HG02885 (cell line): ENCODE results near the gene SMARCA2.

Experiments
- ATAC-seq: cut with Tn5 transposase; IDR thresholded peaks from one replicate; pipeline ENCODE4 v1.9.1; 2021; ENCODE audit warnings: mild to moderate bottlenecking; ENCODE audit not compliant: unreplicated experiment, poor library complexity

SMARCA2 gene

DNA sequence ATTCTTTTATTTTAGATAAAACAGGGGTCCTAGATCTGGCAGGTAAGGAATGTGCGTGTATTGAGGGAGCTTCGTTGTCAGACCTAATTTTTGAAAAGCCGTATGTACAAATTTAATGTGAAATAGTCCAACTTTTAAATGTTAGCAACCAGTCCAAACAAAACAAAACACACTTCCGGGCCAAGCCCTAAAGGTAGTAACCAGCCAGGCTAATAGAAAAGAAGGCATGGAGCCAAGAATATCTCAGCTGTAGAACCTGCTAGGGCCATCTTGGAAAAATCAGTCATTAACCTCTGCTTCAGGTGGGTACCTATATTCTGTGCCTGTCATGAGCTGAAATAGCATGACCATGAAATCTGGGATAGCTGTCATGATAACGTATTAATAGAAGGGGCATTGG, 71.0 kb downstream of the SMARCA2 start:
- no peak for ATAC-seq

DNA sequence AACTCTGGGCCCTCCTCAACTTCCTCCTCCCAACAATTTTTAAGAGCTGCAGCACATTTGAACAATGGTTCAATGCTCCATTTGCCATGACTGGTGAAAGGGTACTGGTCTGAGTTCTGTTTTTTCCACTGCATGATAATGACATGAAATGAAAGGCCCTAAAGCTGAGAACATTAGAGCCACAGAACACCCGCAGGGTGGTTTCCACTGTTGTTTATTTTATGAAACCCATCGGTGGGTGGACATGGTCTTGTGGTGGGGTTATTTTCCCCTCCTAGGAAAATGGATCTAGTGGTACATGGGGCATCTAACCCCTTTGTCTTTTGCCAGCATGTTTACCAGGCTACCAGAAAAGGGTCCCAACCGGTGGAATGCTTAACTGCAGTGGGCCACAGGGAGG, 71.8 kb downstream of the SMARCA2 start:
- ATAC-seq, result peak; percentile 76

DNA sequence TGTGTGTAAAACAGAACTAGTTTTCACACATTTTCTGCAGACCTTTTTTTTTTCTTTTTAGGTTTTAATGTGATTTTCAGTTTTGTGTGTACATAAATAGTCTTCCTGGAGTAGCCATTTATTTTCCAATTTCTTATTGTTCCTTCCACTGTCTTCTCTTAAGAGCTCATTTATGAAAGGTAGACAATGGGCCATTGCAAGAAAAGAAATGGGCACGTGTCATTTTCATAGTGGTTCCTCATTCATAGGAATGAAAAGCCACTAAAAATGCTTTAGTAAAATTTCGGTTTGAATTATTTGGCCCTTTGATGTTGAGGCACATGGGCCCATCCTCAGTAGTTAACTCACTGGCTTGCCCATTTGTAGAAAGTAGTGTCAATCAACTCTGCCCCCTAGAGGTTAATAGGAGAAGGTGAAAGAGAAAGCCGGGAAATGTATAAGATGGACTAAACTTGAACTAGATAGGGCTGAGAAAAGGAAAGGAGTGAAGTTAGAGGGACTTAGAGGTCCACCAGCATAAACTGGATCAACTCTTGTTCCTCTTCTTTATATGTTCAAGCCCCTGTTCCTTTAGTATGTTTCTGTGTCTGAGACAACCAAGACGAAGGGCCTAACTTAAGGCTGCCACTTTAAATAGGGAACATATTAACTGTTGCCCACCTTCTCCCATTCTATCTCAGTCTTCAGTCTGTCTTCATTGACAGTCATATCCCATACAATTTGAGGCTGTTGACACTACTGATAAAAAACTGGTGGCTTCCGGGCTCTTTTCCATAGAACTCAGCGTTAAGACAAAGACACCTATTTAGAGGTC, 72.6 kb downstream of the SMARCA2 start:
- peak; percentile 79 for ATAC-seq

DNA sequence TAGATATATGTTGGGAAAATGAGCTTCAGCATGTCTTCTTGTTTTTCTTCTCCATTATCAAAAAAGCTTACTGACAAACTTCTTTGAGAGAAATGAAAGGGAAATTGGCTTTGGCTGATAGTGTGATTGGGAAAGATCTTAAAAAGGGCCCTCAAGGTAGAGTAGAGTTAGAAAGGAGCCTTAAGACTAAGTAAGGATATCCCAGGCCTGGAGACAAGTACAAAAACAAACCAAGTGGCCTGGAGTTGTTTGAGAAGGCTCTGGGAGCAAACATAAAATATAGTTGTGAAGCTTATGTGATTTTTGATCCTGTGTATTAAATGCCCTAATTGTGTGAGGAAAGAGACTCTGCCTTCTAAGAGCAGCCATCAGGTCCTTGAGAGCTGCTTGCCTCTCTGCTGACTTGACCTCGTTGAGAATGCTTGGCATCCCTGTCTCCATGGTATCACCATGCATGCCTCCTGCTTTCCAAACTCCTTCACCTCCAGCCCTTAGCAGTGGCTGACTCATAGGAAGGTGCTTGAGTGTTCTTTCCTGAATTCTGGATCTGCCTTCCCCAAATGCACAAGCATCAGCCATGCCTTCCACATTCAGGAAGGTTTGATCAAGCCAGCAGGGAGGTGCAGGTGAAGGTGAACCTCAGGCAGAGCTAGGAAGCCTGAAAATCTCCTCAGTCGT, 78.9 kb downstream of the SMARCA2 start:
- no peak for ATAC-seq

DNA sequence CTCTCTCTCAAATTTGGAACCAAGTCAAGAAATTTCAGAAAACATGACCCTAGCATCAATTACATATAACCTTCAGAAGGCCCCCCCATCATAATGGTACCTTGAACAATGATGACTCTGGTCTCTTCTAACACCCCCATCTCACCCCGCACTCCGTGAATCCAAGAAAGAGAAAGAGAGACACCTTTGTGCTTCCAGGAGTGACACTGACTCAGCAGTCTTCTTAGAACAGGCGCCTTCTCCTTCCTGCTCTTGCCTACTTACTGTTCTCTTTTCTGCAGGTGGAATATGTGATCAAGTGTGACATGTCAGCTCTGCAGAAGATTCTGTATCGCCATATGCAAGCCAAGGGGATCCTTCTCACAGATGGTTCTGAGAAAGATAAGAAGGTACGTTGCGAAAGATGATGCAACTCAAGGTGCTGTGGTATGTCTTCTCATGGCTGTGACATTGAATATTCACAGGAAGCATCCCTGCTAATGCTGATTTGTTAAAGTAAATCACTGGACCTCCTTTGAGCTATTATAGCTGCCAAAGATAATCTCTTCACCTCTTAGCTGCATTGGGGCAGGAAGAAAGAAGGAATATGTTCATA, 81.3 kb downstream of the SMARCA2 start:
- no peak for ATAC-seq

DNA sequence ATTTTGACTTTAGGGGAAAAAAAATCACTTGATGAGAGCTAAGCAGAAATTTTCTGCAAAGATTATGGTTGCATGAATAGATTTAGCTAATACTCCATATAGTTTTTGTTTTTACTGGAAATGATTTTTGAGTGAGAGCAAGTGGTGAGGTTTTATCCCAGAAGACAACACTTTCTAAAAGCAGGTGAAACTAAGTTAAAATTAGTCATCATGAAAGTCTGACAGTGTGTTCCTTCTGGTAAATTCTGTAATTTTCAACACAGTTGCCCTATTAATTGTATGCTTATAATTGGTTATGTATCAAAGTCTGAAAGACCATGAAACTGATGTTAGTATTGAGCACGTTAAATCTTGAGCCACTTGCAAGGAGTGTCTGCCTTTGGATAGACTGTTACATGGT, 91.5 kb downstream of the SMARCA2 start:
- no peak for ATAC-seq

DNA sequence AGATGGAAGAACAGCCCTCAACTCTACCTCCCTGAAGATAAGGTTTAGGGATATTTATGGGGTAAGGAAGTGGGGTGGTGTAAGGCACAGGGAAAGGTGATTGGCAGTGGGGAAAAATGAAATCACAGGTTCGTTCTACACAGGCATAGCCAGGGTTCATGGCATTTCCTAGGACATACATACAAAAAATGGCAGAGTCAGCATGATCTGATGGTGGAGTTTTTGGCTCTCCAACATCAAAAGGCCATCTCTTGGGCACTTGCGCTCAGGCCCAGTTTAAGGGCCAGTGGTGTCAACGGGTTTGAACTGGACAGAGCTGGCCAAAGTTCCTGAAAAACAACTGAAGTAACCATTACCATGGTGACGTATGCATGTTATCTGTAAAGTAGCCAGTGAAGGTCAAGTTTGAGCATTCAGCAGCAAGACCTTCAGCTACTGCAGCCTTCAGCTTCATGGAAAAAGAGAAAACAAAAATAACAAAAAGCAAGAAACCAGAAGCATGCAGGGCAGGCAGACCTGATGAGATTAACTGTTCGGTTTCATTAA, 92.8 kb downstream of the SMARCA2 start:
- ATAC-seq, result no peak

DNA sequence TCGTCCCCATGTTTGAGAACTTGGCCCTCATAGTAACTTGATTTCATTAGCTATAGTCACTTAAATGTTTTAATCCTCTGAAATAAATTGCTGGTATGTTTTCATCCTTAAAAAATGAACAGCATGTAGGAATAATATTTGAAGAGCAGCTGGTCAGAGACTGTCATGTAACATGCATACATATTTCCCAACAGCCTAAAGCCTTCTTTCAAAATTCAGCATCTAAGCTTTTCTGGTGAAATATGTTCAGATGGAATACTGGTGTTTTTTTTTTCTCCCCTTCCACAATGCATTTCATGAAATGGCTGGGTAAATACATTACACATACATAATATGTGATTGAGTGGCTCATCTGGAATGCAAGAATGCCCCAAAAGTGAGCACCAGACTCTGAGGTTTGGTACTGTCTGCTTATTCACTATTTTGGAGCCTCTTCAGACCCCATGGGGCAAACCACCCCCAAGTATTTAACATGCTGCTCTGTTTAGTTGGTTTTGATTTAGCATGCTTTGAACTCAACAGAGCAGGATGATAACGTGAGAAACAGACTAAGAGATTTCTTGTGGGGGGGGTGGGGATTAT, 94.0 kb downstream of the SMARCA2 start:
- no peak for ATAC-seq

DNA sequence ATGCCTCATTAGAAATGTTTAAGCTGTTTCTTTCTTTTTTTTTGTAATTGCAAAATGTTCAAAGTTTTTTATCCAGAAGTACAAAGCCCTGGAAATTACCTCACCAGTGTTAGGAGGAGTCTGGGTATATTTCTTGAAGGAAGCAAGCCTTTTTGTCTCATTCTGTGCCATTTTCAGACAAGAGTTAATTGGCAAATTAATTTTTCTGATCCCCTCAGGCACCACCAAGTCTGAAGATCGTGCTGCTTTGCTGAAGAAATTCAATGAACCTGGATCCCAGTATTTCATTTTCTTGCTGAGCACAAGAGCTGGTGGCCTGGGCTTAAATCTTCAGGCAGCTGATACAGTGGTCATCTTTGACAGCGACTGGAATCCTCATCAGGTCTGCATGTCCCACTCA, 94.9 kb downstream of the SMARCA2 start:
- ATAC-seq, result no peak

DNA sequence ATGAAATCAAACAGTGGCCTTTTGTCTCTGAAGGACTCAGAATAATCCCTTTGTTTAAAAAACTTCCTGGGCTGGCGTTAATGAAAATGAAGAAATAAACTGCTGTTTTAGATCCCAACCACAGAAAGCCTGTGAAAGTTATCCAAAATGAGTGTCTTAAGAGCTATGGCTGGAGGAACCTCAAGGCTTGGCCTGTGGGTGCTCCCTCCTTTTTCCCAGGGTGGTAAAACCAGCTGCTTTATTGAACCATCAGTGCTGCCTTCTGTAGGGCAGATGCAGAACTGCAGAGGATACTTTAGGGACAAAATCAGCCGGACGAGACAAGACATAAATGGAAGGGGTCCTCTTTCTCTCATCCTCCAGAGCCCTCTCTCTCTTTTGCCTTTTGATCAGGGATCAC, 100.9 kb downstream of the SMARCA2 start:
- no peak for ATAC-seq

DNA sequence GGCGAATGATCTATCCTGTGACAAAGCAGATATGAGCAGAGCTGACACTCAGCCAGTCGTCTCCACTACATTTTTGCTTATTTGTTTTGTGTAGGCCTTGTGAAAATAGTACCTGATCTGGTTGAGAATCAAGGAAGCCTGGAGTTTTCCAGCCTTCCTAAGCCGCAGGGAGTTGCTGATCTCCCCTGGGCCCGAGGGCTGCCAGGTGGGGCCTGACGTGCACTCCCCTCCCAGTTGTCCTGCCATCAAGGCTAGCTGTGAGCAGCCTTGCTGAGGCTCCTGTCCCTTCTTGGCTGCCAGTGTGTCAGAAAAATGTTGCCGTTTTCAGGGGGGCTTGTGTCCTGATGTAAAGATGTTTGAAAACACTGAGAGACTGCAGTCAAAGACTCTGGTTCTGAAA, 102.4 kb downstream of the SMARCA2 start:
- no peak for ATAC-seq

DNA sequence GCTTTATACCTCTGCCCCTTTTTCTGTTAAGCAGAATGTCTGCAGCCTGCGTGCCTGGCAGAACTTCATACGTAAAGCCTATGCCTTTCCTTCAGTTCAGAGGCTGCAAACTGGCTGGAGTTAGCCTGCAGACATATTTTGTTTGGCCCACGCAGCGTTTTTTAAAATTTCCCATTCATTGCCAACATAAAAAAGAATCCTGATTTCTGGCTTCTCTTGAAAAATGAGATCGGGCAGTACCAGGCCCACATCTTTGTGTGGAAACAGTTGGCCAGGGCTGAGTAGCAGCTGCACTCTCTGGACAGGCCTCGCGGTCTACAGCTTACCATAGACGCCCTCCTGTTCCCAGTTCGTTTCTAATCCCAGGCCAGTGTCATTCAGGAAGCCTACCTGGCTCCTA, 104.4 kb downstream of the SMARCA2 start:
- no peak for ATAC-seq

DNA sequence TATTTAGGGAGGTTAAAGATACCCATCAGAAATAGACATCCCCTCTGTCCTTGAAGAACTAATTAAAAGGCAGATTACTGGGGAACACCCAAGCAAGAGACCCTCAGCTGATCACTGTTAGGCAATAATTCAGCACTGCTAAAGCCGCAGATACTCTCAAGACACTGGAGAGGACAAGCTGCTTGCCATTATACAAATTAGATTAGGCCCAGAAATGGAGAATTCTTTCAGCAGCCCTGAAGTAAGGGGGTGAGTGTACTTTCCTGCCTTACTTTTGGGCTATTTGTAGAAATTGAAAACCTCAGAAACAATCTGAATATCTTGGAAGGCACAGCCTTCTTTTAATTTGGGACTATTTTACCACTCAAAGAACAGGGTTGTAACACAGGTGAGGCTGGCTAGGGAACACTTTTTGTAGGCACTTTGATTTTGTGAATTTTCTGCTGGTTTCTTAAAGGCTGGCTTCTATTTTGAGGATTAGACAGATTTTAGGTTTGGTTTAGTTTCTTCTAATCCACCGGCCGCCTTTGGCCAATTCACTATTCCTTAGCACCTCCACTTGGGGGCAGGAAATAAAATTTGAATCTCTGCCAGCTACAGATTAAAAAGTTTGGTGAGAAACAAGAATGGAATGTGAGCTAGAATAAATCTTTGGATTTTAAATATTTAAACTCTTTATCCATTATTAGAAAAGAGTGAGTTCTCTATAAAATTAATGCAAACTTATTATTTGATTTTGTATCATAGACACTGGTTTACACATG, 106.0 kb downstream of the SMARCA2 start:
- no peak for ATAC-seq

DNA sequence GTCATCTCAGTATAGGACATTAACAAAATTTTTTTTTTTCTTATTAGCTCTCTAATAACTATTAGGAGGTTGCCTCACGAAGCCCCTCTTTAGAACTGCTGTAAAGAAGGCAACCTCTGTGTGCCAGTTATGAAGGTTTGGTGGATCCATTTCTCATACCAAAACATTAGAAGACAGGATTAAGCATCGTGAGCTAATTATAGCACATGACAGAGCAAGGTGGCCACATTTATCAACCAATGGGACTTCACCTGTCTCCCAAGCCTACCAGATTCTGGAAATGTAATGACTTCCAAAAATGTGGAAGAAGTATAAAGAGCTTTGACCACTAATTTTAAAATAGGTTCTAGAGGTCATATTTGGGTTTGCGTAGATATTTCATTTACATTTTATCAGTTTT, 107.2 kb downstream of the SMARCA2 start:
- ATAC-seq, result no peak

DNA sequence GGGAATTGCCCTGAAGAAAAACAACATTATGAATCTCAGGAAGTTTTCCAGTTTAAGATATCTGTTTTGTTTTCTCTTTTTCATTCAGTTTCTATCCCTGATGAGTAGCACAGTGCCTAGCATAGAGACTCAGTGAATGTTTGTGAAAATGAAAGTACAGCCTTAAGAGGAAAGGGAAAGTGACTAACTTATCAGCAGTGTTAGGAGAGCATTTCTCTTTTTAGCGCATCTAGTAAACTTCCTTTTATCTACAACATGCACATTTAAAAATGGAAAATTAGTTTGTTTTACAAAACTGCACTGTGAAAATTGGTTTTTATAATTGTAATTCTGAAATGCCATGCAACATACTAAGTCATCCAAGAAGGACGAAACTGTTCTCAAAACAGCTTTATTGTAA, 110.8 kb downstream of the SMARCA2 start:
- peak; percentile 99 for ATAC-seq

DNA sequence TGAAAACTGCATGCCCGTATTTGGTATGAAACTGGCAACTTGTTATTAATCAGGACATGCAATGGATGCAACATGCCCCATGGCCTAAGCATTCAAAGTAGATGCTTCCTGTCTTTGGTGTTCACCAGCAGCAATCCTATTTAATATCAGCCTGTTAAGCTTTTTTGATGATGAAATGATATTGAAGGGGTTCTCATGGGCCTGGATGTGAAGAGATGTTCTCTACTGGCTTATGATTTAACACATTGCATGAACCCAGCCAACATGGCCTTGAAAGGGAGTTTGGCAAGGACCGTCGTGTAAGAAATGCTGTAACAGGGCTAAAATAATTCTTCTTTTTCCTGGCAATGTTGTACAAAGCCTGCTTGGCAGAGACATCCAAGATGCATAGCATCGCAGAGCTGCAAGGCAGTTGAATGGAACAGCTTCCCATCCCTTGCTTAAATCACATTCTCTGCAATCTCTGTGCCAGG, 111.2 kb downstream of the SMARCA2 start:
- ATAC-seq, result peak; percentile 9

DNA sequence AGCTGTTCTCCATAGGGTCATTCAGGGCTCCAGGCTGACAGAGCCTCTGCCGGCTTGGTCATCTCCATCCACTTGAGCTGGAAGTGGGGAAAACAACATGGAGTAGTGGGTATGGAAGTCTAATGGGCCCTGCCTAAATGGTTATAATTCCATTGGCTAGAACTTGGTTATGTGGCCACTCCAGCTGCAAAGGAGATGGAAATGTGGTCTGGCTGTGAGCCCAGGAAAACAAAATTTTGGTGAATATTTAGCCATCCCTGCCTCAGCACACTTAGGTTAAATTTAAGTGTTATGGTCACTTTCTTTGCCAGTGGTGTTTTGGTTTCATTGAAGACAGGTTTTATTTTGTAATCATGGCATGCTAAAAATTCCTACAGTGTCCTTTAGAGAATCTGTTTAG, 112.3 kb downstream of the SMARCA2 start:
- no peak for ATAC-seq

DNA sequence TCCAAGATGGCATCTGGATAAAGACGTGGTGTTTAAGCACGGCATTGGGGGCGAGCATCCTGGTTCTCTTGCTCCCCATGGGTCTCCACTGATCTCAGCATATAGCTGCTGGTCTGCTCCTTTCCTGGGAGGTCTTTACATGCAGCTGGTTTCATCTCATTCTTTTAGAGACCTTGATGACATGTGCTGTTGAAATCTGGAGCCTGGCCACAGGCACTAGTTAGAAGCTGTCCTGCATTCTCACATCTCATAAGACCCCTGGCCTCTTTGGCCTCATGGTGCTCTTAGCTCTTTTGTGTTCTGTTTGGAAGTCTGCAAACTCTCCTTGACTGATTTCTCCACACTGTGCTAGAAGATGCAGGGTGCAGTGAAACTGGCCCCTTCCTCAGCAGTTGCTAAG, 113.0 kb downstream of the SMARCA2 start:
- no peak for ATAC-seq

DNA sequence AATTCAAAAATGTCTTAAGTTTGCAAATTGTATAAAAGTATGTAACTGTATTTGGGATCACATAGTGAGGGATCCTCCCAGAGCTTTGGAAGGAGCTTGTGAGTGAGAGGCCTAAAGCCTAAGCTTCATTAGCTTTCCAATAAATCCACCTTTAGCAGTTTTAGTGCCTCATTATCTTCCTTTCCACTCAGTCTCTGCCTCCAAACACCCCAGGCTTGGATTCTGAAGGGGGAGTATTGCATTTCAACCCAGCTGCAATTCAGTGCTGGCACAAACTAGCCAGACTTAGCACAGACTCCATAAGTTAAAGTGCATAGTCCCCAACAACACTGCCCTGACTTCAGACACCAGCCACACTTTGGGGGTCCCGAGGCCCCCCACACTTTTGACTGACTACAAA, 113.5 kb downstream of the SMARCA2 start:
- no peak for ATAC-seq

DNA sequence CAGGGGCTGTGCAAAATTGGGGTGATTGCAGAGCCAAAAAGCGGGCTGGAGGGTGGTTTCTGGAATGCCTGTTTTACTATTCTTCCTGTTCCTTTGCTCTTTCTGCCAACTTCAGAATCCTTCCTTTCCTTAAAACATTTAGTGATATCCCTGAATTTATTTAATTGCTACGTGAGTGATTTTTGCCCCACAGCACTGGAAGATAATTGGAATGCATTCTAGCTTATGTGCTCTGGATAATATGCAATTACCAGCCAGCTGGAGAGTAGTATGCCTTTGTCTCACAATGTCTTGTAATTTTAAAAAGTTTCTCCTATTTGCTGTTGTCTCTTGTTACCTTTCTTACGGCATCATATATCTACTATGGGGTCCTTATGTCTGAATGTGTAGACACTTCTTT, 115.8 kb downstream of the SMARCA2 start:
- ATAC-seq, result no peak
